SK-N-MC (cell line): ENCODE data around the gene SHISAL1.

Experiments
- EZH2 ChIP-seq: fragments of 200-600 bp; sonication (generic); IDR thresholded peaks from one replicate; pipeline ENCODE4 v1.6.1; 2017; ENCODE audit warnings: antibody characterized with exemption
- FOXP2 ChIP-seq: optimal IDR thresholded peaks from 2 replicates; pipeline ENCODE3; 2011; ENCODE audit warnings: mild to moderate bottlenecking, moderate library complexity; ENCODE audit not compliant: insufficient read depth; ENCODE audit errors: extremely low read length, control extremely low read depth

- TF ChIP-seq EZH2 (no peak), FOXP2 (no peak)
Measured at GRCh38 chr22:44338177-44338810, 25.5 kb upstream of the SHISAL1 start.
